Prostate gland (tissue), 2 donors: ENCODE results near the gene RNF187.

Experiments used
- CTCF ChIP-seq, 4 experiments: fragments of 200-600 bp in 2 of 4; fragments of 450-650 bp in 2 of 4; sonication (generic) in 2 of 4; IDR thresholded peaks; 1 replicate in 3 of 4; 2 replicates in 1 of 4; pipeline ENCODE4 v1.5.1; 2016 to 2019; ENCODE audit warnings: antibody characterized with exemption in 4 of 4, mild to moderate bottlenecking in 2 of 4, moderate library complexity in 2 of 4
- POLR2A ChIP-seq: fragments of 450-650 bp; IDR thresholded peaks from one replicate; pipeline ENCODE4 v1.6.1; 2016; ENCODE audit warnings: antibody characterized with exemption, mild to moderate bottlenecking

- TF ChIP-seq CTCF (IDR thresholded peaks at IDR 0.05): no peak
- TF ChIP-seq POLR2A: no peak
Measured at GRCh38 chr1:228475812-228476211, 11.4 kb upstream of the RNF187 start.
